Activated naive CD4-positive, alpha-beta T cell treated with anti-CD3 and anti-CD28 coated beads for 36 hours (primary cell): Measurements from ENCODE around the gene RASSF8. TPM values are rescaled to one million over a fixed set of nuclear protein-coding genes. Genes with fewer than 3 reads are reported as not detected.

Experiments used
- CTCF ChIA-PET: fragments of 350-600 bp; sonication (Branson Sonifier 250); formaldehyde crosslinking; loops from one replicate; lab custom pipeline; 2021; ENCODE audit warnings: antibody characterized with exemption; lab: Charles Lee
- DNase-seq: peaks from one replicate; pipeline ENCODE4 v3.0.0-alpha.2; 2020
- H3K27ac Mint-ChIP-seq: one replicate; pipeline ENCODE4 v1.8.0; 2021; ENCODE audit warnings: mild to moderate bottlenecking, mixed read lengths
- H3K27me3 Mint-ChIP-seq: one replicate; pipeline ENCODE4 v1.8.0; 2021; ENCODE audit warnings: low read depth, mixed read lengths
- H3K36me3 Mint-ChIP-seq: one replicate; pipeline ENCODE4 v1.8.0; 2021; ENCODE audit warnings: low read depth, mixed read lengths
- H3K4me1 Mint-ChIP-seq: one replicate; pipeline ENCODE4 v1.8.0; 2021; ENCODE audit warnings: low read depth, mixed read lengths
- H3K4me3 Mint-ChIP-seq: one replicate; pipeline ENCODE4 v1.8.0; 2021; ENCODE audit warnings: mild to moderate bottlenecking, moderate library complexity, mixed read lengths
- H3K9me3 Mint-ChIP-seq: one replicate; pipeline ENCODE4 v1.8.0; 2021; ENCODE audit warnings: mixed read lengths
- intact Hi-C: fragments of 100-400 bp; cut with micrococcal nuclease; formaldehyde crosslinking; loops from one replicate; pipeline ENCODE4 v1.15.1; 2023
- total RNA-seq, 2 experiments: library from RNA; stranded (reverse); gene quantifications; one replicate each; pipeline ENCODE4 v1.2.3, GENCODE V29; 2021

The RASSF8 gene
- total RNA-seq, 2 experiments from 2014 or later, result 0.32 to 0.81 TPM

GRCh38 chr12:25940886-25941285 lies 17.6 kb upstream of the RASSF8 start:
- intact Hi-C loops, result no loop called here
- CTCF ChIA-PET, result no interaction called here
- no peaks in the 10 kb centered on the region for H3K4me1 Mint-ChIP-seq

GRCh38 chr12:25942709-25943108 lies 15.8 kb upstream of the RASSF8 start:
- H3K36me3 Mint-ChIP-seq, result no peaks in the 10 kb centered on the region
- no peak for DNase-seq
- peaks cover 2% of the 10 kb centered on the region for H3K9me3 Mint-ChIP-seq
- H3K4me1 Mint-ChIP-seq, result no peaks in the 10 kb centered on the region
- intact Hi-C loops, result no loop called here
- no peak overlapping the region for H3K27ac Mint-ChIP-seq
- H3K27me3 Mint-ChIP-seq, result peaks cover 4% of the 10 kb centered on the region
- H3K4me3 Mint-ChIP-seq, result no peak overlapping the region
- CTCF ChIA-PET, result no interaction called here

More at GRCh38 chr12:25940886-25941285, 17.6 kb upstream of the RASSF8 start:
- H3K4me3 Mint-ChIP-seq, result no peak overlapping the region
- peaks cover 2% of the 10 kb centered on the region for H3K9me3 Mint-ChIP-seq
- no peak for DNase-seq
- peaks cover 4% of the 10 kb centered on the region for H3K27me3 Mint-ChIP-seq
- H3K27ac Mint-ChIP-seq, result no peak overlapping the region
- H3K36me3 Mint-ChIP-seq, result no peaks in the 10 kb centered on the region

DNA sequence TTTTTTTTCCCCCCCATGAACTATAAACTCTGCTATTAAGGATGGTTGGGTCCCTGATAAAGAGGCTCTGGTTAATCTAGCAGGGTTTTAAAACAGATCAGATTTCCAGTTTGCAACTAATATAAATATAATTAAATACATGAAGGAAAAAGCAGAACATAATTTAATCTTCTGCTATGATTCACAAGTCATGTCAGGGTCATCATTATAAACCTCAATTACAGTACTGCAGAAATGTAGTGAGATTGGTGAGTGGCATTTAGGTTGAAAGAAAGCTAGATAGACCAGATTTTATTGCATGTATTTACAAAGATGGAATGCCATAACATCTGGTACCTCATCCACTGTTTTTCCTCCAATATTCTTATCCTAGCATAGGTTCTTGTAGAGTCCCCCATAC lies 14.5 kb upstream of the RASSF8 start:
- Mint-ChIP-seq H3K36me3 (no peaks in the 10 kb centered on the region), H3K9me3 (peaks cover 2% of the 10 kb centered on the region), H3K4me1 (no peaks in the 10 kb centered on the region), H3K4me3 (no peak overlapping the region), H3K27ac (no peak overlapping the region), H3K27me3 (peaks cover 4% of the 10 kb centered on the region)
- DNase-seq, result no peak
- CTCF ChIA-PET, result no interaction called here
- intact Hi-C loops, result no loop called here

DNA sequence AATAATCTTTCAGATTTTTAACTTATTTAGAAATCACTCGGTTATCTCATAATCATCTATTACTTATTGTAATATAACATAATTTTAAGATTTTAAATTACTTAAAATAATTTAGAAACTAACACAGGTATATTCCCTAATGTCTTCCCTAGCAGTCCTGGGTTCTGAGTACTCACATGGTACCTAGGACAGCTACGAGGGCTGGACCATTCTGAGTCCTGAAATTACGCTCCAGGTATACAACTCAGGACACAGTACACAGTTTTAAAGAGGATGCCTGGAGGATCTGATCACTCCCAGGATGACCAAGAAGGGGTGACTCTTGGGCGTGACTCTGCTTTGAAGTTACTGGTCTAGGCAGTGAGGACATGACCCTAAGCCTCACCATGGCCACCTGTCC lies 9.1 kb upstream of the RASSF8 start:
- intact Hi-C loops, result loop anchor here (5.0 kb wide), 1 partner anchor 637 kb away; no protein-coding TSS in a partner anchor
- CTCF ChIA-PET, result no interaction called here
- no peaks in the 10 kb centered on the region for H3K36me3 Mint-ChIP-seq

GRCh38 chr12:25950329-25951115 lies 8.0 kb upstream of the RASSF8 start:
- Mint-ChIP-seq H3K27ac (no peak overlapping the region), H3K4me3 (no peak overlapping the region), H3K27me3 (peaks cover 9% of the 10 kb centered on the region), H3K36me3 (no peaks in the 10 kb centered on the region), H3K9me3 (peaks cover 4% of the 10 kb centered on the region), H3K4me1 (no peaks in the 10 kb centered on the region)
- no peak for DNase-seq
- intact Hi-C loops, result loop anchor here (10.0 kb wide), 1 partner anchor 1054 kb away; no protein-coding TSS in a partner anchor
- CTCF ChIA-PET, result no interaction called here

More for the DNA sequence above, 9.1 kb upstream of the RASSF8 start:
- no peak overlapping the region for H3K27ac Mint-ChIP-seq
- DNase-seq, result no peak
- H3K4me1 Mint-ChIP-seq, result no peaks in the 10 kb centered on the region
- no peak overlapping the region for H3K4me3 Mint-ChIP-seq
- H3K27me3 Mint-ChIP-seq, result peaks cover 2% of the 10 kb centered on the region
- peaks cover 4% of the 10 kb centered on the region for H3K9me3 Mint-ChIP-seq

GRCh38 chr12:25957793-25958427 lies 572 bp upstream of the RASSF8 start:
- intact Hi-C loops, result loop anchor here (2.0 to 10.0 kb wide), 4 partner anchors 167 to 1047 kb away; partner anchors contain the start of gene BHLHE41
- H3K4me3 Mint-ChIP-seq, result peak overlapping the region; percentile 64
- peak; percentile 35 for DNase-seq
- no peak overlapping the region for H3K27ac Mint-ChIP-seq
- H3K36me3 Mint-ChIP-seq, result no peaks in the 10 kb centered on the region
- CTCF ChIA-PET, result no interaction called here
- H3K9me3 Mint-ChIP-seq, result no peaks in the 10 kb centered on the region
- peaks cover 53% of the 10 kb centered on the region for H3K27me3 Mint-ChIP-seq
- H3K4me1 Mint-ChIP-seq, result peaks cover 11% of the 10 kb centered on the region

DNA sequence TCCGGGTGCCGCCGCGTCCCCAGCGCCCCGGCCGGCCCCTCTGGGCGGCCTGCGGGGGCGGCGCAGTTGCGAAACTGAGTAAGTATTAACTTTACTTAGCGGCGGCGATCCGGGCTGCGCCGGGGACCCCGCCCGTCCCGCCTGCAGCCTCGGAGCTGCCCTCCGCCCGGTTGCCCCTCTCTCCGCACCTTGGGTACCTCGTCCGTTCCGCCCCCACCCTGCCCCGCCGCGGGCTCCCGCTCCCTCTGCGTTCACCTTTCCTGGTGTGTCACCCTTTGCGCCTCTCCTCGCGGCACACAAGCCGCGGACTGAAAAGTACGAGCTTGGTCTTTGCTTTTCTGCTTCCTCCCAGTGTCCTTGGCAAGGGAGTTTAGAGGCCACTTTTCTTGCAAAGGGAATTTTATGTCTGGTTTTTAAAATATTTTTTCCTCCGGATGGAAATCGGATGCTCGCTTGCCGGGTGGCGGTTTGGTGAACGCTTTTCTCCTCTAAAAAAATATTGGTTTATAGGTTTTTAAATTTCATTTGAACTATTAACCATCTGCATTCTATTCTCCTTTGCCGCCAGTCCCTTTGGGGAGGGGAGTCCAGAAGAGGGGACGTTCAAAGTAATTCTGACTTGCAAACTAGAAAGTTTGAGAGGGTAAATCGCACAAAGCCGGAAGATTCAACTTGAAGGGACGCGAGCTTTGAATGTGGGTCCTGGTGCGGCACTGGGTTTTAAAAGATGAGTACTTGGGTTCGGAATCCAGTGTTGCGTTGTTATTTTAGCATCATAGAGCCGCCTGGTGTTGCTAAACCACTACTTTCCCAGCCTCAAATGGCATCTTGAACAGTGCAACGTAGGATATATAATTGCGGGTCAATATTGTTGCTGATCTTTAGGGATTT lies 834 bp downstream of the RASSF8 start:
- Mint-ChIP-seq H3K27ac (no peak overlapping the region), H3K4me1 (peaks cover 11% of the 10 kb centered on the region), H3K4me3 (peak overlapping the region; percentile 78), H3K36me3 (no peaks in the 10 kb centered on the region), H3K27me3 (peaks cover 59% of the 10 kb centered on the region), H3K9me3 (no peaks in the 10 kb centered on the region)
- CTCF ChIA-PET, result interaction anchor here (0.9 kb wide), 1 partner anchor 75 kb away, joined by 5 read pairs; no protein-coding TSS in a partner anchor
- peak; percentile 34 for DNase-seq
- intact Hi-C loops, result loop anchor here (2.0 to 10.0 kb wide), 4 partner anchors 165 to 1045 kb away; partner anchors contain the start of gene BHLHE41

- CTCF ChIA-PET, result interaction anchor here (0.7 kb wide), 1 partner anchor 526 kb away, joined by 5 read pairs; no protein-coding TSS in a partner anchor
- peak overlapping the region; percentile 78 for H3K4me3 Mint-ChIP-seq
- DNase-seq, result peak; percentile 18
- no peaks in the 10 kb centered on the region for H3K9me3 Mint-ChIP-seq
- no peak overlapping the region for H3K27ac Mint-ChIP-seq
- H3K36me3 Mint-ChIP-seq, result no peaks in the 10 kb centered on the region
- intact Hi-C loops, result loop anchor here (10.0 kb wide), 1 partner anchor 745 kb away; no protein-coding TSS in a partner anchor
- H3K27me3 Mint-ChIP-seq, result peaks cover 55% of the 10 kb centered on the region
- peaks cover 11% of the 10 kb centered on the region for H3K4me1 Mint-ChIP-seq
Measured at GRCh38 chr12:25960143-25960542, 1.7 kb downstream of the RASSF8 start.

DNA sequence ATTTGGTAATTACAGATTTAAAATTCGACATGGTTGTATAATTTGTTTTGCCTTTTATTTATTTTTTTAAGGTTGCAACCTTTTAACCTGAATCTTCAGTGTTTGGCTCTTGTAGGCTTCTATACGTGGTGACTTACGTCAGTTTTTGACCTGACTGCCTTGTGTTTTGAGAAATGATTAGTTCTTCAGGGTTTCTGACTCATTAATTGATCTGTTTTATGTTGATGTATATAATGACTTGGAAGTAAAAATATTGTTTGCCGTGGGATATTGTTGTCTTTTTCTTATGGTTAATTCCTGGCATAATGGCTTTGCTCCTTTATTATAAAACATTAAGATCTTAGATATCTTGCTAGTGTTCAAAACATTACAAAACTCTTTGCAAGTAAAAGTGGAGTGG lies 2.5 kb downstream of the RASSF8 start:
- H3K4me3 Mint-ChIP-seq, result no peak overlapping the region
- CTCF ChIA-PET, result no interaction called here
- H3K36me3 Mint-ChIP-seq, result no peaks in the 10 kb centered on the region
- H3K9me3 Mint-ChIP-seq, result no peaks in the 10 kb centered on the region
- H3K27me3 Mint-ChIP-seq, result peaks cover 55% of the 10 kb centered on the region
- intact Hi-C loops, result loop anchor here (10.0 kb wide), 1 partner anchor 746 kb away; no protein-coding TSS in a partner anchor
- no peak for DNase-seq
- peaks cover 11% of the 10 kb centered on the region for H3K4me1 Mint-ChIP-seq
- no peak overlapping the region for H3K27ac Mint-ChIP-seq

- intact Hi-C loops, result loop anchor here (10.0 kb wide), 1 partner anchor 748 kb away; no protein-coding TSS in a partner anchor
- H3K4me3 Mint-ChIP-seq, result no peak overlapping the region
- peaks cover 11% of the 10 kb centered on the region for H3K4me1 Mint-ChIP-seq
- no peaks in the 10 kb centered on the region for H3K36me3 Mint-ChIP-seq
- no peak for DNase-seq
- CTCF ChIA-PET, result no interaction called here
- H3K27ac Mint-ChIP-seq, result no peak overlapping the region
- peaks cover 48% of the 10 kb centered on the region for H3K27me3 Mint-ChIP-seq
- no peaks in the 10 kb centered on the region for H3K9me3 Mint-ChIP-seq
Measured at GRCh38 chr12:25962932-25963525, 4.5 kb downstream of the RASSF8 start.

- intact Hi-C loops, result loop anchor here (10.0 kb wide), 1 partner anchor 751 kb away; no protein-coding TSS in a partner anchor
- no peak for DNase-seq
- Mint-ChIP-seq H3K36me3 (no peaks in the 10 kb centered on the region), H3K9me3 (no peaks in the 10 kb centered on the region), H3K27me3 (peaks cover 41% of the 10 kb centered on the region), H3K4me3 (no peak overlapping the region), H3K27ac (no peak overlapping the region), H3K4me1 (no peaks in the 10 kb centered on the region)
- CTCF ChIA-PET, result no interaction called here
Measured at GRCh38 chr12:25965682-25966081, 7.2 kb downstream of the RASSF8 start.
